Suprapubic skin (tissue), 4 donors: ENCODE data around the gene RNF34.

ENCODE experiments used
- CTCF ChIP-seq, 2 donors: fragments of 200-600 bp in 1 of 2; fragments of 450-650 bp in 1 of 2; sonication (generic) in 1 of 2; IDR thresholded peaks; one replicate each; pipeline ENCODE4 v1.5.1; 2016 to 2019; ENCODE audit warnings: antibody characterized with exemption in 2 of 2, mild to moderate bottlenecking in 1 of 2, moderate library complexity in 1 of 2
- EP300 ChIP-seq: sonication (generic); formaldehyde crosslinking; IDR thresholded peaks from one replicate; pipeline ENCODE4 v1.6.1; 2017; ENCODE audit warnings: antibody characterized with exemption
- POLR2AphosphoS5 ChIP-seq, 3 donors: sonication (generic); formaldehyde crosslinking; IDR thresholded peaks; one replicate each; pipeline ENCODE4 v1.6.1; 2017; ENCODE audit warnings: antibody characterized with exemption in 3 of 3

- TF ChIP-seq CTCF (IDR thresholded peaks at IDR 0.05) (no peak), EP300 (no peak), POLR2AphosphoS5 (IDR thresholded peaks at IDR 0.05) (no peak)
These were observed 66.2 kb downstream of the RNF34 start for GRCh38 chr12:121465921-121466793.
